Gastrocnemius medialis (tissue), 4 donors: ENCODE measurements around the gene PRR5L. TPM values are rescaled to one million over a fixed set of nuclear protein-coding genes. Genes with fewer than 3 reads are reported as not detected.

Experiments
- ATAC-seq, 2 donors: fragments of 150-250 bp; one replicate each; pipeline ENCODE4 v1.9.1; 2016
- DNase-seq, 2 donors: peaks; one replicate each; pipeline ENCODE4 v3.0.0-alpha.2; 2019
- H3K27ac ChIP-seq, 4 donors: fragments of 200-600 bp; sonication (generic); 1 replicate in 1 of 4; 2 replicates in 3 of 4; pipeline ENCODE4 v1.5.1; 2016 to 2018; ENCODE audit warnings: mild to moderate bottlenecking in 2 of 4, moderate library complexity in 1 of 4
- H3K27me3 ChIP-seq, 3 donors: fragments of 200-600 bp; sonication (generic) in 2 of 3; 1 replicate in 1 of 3; 2 replicates in 2 of 3; pipeline versions ENCODE4 v1.5.1 to v1.6.0; 2016 to 2019; ENCODE audit warnings: mild to moderate bottlenecking in 1 of 3, moderate library complexity in 1 of 3
- H3K36me3 ChIP-seq, 2 donors: fragments of 200-600 bp; sonication (generic) in 1 of 2; one replicate each; pipeline ENCODE4 v1.5.1; 2017 to 2018
- H3K4me1 ChIP-seq, 2 donors: fragments of 200-600 bp; sonication (generic) in 1 of 2; one replicate each; pipeline ENCODE4 v1.5.1; 2016 to 2017; ENCODE audit warnings: mild to moderate bottlenecking in 2 of 2
- H3K4me3 ChIP-seq, 4 donors: fragments of 200-600 bp; sonication (generic) in 3 of 4; 1 replicate in 1 of 4; 2 replicates in 3 of 4; pipeline ENCODE4 v1.5.1; 2016 to 2019; ENCODE audit warnings: mild to moderate bottlenecking in 2 of 4
- H3K9me3 ChIP-seq, 3 donors: fragments of 200-600 bp; sonication (generic) in 2 of 3; 1 replicate in 1 of 3; 2 replicates in 2 of 3; pipeline ENCODE4 v1.5.1; 2016 to 2019
- CTCF ChIP-seq, 5 experiments: fragments of 450-650 bp in 3 of 5; fragments of 200-600 bp in 2 of 5; sonication (generic) in 2 of 5; IDR thresholded peaks in 4 of 5; conservative IDR thresholded peaks in 1 of 5; 1 replicate in 4 of 5; 2 replicates in 1 of 5; pipeline ENCODE4 v1.5.1; 2016 to 2019; ENCODE audit warnings: antibody characterized with exemption in 5 of 5, mild to moderate bottlenecking in 3 of 5, moderate library complexity in 3 of 5
- POLR2A ChIP-seq, 2 donors: fragments of 450-650 bp; IDR thresholded peaks; one replicate each; pipeline ENCODE4 v1.6.1; 2017; ENCODE audit warnings: antibody characterized with exemption in 2 of 2, mild to moderate bottlenecking in 2 of 2, moderate library complexity in 2 of 2
- in situ Hi-C, 4 donors: fragments of 200-750 bp; cut with MboI; loops; one replicate each; pipeline versions ENCODE4 v1.15.0 to v1.8.0; 2017; ENCODE audit warnings: low sequenced_read_pairs in 4 of 4
- intact Hi-C: fragments of 100-400 bp; cut with DNase I; formaldehyde crosslinking; loops from one replicate; pipeline ENCODE4 v1.15.1; 2023; ENCODE audit warnings: low total_unique reads
- total RNA-seq, 4 donors: library from RNA; depleted of rRNA; stranded (reverse); fragments of >200 nt; gene quantifications; one replicate each; pipeline versions ENCODE4 v1.1.0 to v1.2.3, GENCODE V29; 2016

The PRR5L gene
- total RNA-seq, 4 donors from 2014 or later, result 0.46 to 3.2 (median 1.2) TPM

GRCh38 chr11:36454941-36455631 lies 159.0 kb downstream of the PRR5L start:
- TF ChIP-seq POLR2A (IDR thresholded peaks at IDR 0.05) (no peak), CTCF (IDR thresholded peaks at IDR 0.05 in 4 of 5, conservative IDR thresholded peaks at IDR 0.05 in 1 of 5) (no peak)
- intact Hi-C loops (no loop called here), in situ Hi-C loops (no loop called here)
- DNase-seq (no peak), ATAC-seq (no peak)
- peak overlapping the region; percentile 60 to 83 (median 70) for H3K27ac ChIP-seq
- no peak overlapping the region for H3K4me3 ChIP-seq
- H3K36me3 ChIP-seq, result no peaks in the 10 kb centered on the region
- no peaks in the 10 kb centered on the region for H3K9me3 ChIP-seq
- H3K4me1 ChIP-seq, result peaks cover 17 to 19% of the 10 kb centered on the region in 2 donors
- H3K27me3 ChIP-seq, result no peaks in the 10 kb centered on the region

GRCh38 chr11:36455658-36456111 lies 159.6 kb downstream of the PRR5L start:
- H3K4me1 ChIP-seq, result peaks cover 12 to 19% of the 10 kb centered on the region in 2 donors
- intact Hi-C loops (no loop called here), in situ Hi-C loops (no loop called here)
- DNase-seq (peak; percentile 28 to 73), ATAC-seq (peak; percentile 74 to 80)
- no peaks in the 10 kb centered on the region for H3K27me3 ChIP-seq
- TF ChIP-seq POLR2A (IDR thresholded peaks at IDR 0.05) (no peak), CTCF (IDR thresholded peaks at IDR 0.05 in 4 of 5, conservative IDR thresholded peaks at IDR 0.05 in 1 of 5) (no peak)
- no peak overlapping the region for H3K4me3 ChIP-seq
- no peaks in the 10 kb centered on the region for H3K9me3 ChIP-seq
- no peaks in the 10 kb centered on the region for H3K36me3 ChIP-seq
- peak overlapping the region; percentile 60 to 83 (median 70) for H3K27ac ChIP-seq

DNA sequence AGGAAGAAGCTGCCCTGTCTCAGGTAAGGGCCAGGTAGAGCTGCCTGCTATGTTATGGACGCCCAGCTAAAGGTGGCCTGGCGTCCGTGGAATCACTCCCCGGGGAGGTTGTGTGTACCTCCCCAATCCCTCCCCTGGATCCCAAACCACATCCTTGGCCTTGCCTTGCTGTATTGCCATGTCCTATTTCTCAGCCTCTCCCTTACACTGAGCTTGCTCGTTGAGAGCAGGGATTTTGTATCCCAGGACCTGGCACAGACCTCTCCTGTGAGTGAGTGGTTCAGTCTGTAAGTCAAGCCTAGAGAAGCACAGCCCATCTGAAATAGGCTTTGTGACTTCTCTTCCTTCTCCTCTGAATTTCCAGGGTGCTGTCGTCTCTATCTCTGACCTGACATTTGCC lies 160.1 kb downstream of the PRR5L start:
- in situ Hi-C loops (no loop called here), intact Hi-C loops (no loop called here)
- DNase-seq (no peak), ATAC-seq (peak in 1 of 2 donors; percentile 15)
- Histone ChIP-seq H3K4me3 (no peak overlapping the region), H3K36me3 (no peaks in the 10 kb centered on the region), H3K9me3 (no peaks in the 10 kb centered on the region), H3K27ac (peak overlapping the region; percentile 54 to 83 (median 68)), H3K4me1 (peaks cover 12 to 19% of the 10 kb centered on the region in 2 donors), H3K27me3 (no peaks in the 10 kb centered on the region)
- TF ChIP-seq CTCF (IDR thresholded peaks at IDR 0.05 in 4 of 5, conservative IDR thresholded peaks at IDR 0.05 in 1 of 5), result no peak

DNA sequence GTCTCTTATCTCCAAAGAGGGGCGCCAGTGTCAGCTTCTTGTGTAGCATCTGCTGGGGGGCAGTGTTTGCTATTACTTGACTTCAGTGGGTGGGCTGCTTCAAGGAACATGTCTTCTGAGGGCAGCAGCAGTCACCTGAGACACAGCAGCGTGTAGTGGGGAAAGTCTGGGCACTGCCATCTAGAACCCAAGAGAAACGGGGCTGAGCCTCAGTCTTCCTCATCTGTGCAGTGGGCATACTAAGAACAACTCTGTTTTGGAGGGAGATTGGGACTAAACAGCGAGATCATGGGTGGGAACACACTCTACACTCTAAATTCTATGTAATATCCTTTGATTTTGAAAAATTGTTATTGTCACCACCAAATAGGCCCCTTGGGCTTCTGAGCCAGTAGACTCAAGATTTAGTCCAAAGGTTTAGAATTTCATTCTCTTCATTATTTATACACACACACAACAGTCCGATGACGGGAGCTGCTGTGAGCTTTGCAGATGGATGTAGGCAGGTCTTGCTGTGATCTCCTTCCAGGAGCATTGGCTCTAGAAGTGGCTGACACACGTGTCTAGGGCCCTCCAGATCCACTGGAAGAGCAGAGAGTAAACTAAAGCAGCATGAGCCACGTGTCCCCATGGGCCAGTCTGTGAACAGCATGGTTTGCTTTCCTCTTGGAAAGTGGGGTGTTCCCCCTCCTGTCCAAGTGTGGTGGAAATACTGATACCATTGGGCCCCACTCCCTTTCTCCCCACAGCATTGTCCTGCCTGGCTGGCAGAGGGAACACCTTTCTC lies 162.2 kb downstream of the PRR5L start:
- H3K4me3 ChIP-seq, result no peak overlapping the region
- intact Hi-C loops (no loop called here), in situ Hi-C loops (no loop called here)
- peaks cover 12 to 19% of the 10 kb centered on the region in 2 donors for H3K4me1 ChIP-seq
- no peak for DNase-seq
- H3K36me3 ChIP-seq, result no peaks in the 10 kb centered on the region
- ATAC-seq, result no peak
- no peaks in the 10 kb centered on the region for H3K27me3 ChIP-seq
- TF ChIP-seq CTCF (IDR thresholded peaks at IDR 0.05 in 4 of 5, conservative IDR thresholded peaks at IDR 0.05 in 1 of 5), result no peak
- TF ChIP-seq POLR2A (IDR thresholded peaks at IDR 0.05), result no peak
- no peaks in the 10 kb centered on the region for H3K9me3 ChIP-seq
- no peak overlapping the region for H3K27ac ChIP-seq
